Osteocyte (in vitro differentiated cells): ENCODE measurements around the gene LTF. TPM values are rescaled to one million over a fixed set of nuclear protein-coding genes. Genes with fewer than 3 reads are reported as not detected.

ENCODE experiments used
- DNase-seq: peaks from one replicate; pipeline ENCODE4 v3.0.0; 2021; ENCODE audit warnings: mixed read lengths; ENCODE audit not compliant: unreplicated experiment; ENCODE audit errors: extremely low spot score
- H3K27ac Mint-ChIP-seq: one replicate; pipeline ENCODE4 v1.8.0; 2021; ENCODE audit warnings: mild to moderate bottlenecking, mixed read lengths; ENCODE audit not compliant: unreplicated experiment
- H3K27me3 Mint-ChIP-seq: one replicate; pipeline ENCODE4 v1.8.0; 2021; ENCODE audit warnings: mixed read lengths; ENCODE audit not compliant: unreplicated experiment
- H3K36me3 Mint-ChIP-seq: one replicate; pipeline ENCODE4 v1.8.0; 2021; ENCODE audit warnings: mixed read lengths; ENCODE audit not compliant: unreplicated experiment
- H3K4me1 Mint-ChIP-seq: one replicate; pipeline ENCODE4 v1.8.0; 2021; ENCODE audit warnings: mixed read lengths; ENCODE audit not compliant: unreplicated experiment
- H3K4me3 Mint-ChIP-seq: one replicate; pipeline ENCODE4 v1.8.0; 2021; ENCODE audit warnings: mild to moderate bottlenecking, moderate library complexity, mixed read lengths; ENCODE audit not compliant: unreplicated experiment
- H3K9me3 Mint-ChIP-seq: one replicate; pipeline ENCODE4 v1.8.0; 2021; ENCODE audit warnings: mixed read lengths; ENCODE audit not compliant: unreplicated experiment
- total RNA-seq: library from RNA; stranded (reverse); gene quantifications from 2 replicates; pipeline ENCODE4 v1.2.1, GENCODE V29; 2021
- TF ChIP-seq, protein P1 (sequence below): fragments of 200-600 bp; sonication (generic); IDR thresholded peaks from 2 replicates; pipeline ENCODE4 v1.5.0; 2021; ENCODE audit warnings: antibody characterized with exemption, mild to moderate bottlenecking, moderate library complexity

The LTF gene
- total RNA-seq, 1 donor from 2014 or later, result not detected

DNA sequence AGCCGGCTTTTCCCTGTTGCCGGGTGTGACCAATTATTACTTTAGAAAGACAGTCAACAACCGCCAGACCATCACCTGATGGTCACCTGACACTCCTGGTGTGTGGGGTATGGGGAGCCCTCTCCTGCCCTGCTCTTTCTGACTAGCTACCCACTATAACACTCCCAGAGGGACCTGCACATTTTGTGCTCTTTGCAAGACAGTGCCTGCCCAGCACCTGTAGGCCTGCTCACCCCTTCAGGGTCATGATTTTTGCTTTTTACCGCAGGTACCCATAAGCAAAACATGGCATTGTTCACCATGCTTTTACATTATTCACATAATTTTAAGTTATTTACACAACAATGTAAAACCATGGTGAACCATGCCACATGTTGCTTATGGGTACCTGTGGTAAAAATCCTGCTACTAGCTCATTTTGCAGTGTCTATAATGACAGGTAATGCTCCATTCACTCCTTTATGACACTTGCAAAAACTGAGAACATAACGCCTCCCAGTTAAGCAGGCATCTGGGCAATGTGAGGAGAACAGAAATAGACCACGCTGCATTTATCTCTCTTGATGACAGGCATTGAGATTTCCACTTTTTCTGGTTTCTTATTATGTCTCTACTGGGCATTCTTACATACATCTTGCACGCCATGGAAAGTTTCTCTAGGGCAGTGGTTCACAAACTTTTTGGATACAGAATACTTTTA lies 47.7 kb downstream of the LTF start:
- Mint-ChIP-seq H3K27me3 (no peaks in the 10 kb centered on the region), H3K4me1 (peaks cover 5% of the 10 kb centered on the region), H3K27ac (no peak overlapping the region), H3K36me3 (no peaks in the 10 kb centered on the region), H3K4me3 (no peak overlapping the region), H3K9me3 (no peaks in the 10 kb centered on the region)
- no peak for DNase-seq
- TF ChIP-seq, protein P1, sequence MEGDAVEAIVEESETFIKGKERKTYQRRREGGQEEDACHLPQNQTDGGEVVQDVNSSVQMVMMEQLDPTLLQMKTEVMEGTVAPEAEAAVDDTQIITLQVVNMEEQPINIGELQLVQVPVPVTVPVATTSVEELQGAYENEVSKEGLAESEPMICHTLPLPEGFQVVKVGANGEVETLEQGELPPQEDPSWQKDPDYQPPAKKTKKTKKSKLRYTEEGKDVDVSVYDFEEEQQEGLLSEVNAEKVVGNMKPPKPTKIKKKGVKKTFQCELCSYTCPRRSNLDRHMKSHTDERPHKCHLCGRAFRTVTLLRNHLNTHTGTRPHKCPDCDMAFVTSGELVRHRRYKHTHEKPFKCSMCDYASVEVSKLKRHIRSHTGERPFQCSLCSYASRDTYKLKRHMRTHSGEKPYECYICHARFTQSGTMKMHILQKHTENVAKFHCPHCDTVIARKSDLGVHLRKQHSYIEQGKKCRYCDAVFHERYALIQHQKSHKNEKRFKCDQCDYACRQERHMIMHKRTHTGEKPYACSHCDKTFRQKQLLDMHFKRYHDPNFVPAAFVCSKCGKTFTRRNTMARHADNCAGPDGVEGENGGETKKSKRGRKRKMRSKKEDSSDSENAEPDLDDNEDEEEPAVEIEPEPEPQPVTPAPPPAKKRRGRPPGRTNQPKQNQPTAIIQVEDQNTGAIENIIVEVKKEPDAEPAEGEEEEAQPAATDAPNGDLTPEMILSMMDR, result no peak

DNA sequence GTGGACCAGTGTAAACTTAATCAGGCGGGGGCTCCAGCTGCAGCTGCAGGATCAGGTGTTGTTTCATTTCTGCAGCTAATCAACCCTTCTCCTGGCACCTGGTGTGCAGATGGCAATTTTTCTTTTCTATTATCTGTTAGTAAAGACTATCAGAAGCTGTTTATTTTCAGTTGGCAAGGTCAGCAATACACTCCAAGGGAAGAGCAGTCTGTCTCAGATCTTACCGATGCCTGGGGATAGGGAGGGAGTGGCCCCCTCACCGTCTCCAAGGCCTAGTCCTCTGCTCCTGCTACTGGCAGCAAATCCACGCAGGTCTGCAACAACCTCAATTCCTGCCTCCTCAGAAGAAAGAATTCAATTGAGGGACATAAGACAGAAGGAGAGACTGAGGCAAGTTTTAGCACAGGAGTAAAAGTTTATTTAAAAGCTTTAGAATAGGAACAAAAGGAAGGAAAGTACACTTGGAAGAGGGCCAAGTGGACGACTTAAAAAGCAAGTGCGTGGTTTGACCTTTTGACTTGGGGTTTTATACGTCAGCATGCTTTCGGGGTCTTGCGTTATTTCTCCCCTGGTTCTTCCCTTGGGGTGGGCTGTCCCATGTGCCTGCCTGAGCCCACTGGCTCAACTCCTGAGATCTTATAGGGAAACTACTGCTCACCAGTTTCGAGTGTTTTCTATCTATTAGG lies 48.4 kb downstream of the LTF start:
- DNase-seq, result no peak
- H3K27me3 Mint-ChIP-seq, result no peaks in the 10 kb centered on the region
- no peaks in the 10 kb centered on the region for H3K36me3 Mint-ChIP-seq
- H3K9me3 Mint-ChIP-seq, result no peaks in the 10 kb centered on the region
- H3K4me3 Mint-ChIP-seq, result no peak overlapping the region
- TF ChIP-seq, protein P1, result no peak
- H3K27ac Mint-ChIP-seq, result no peak overlapping the region
- H3K4me1 Mint-ChIP-seq, result peaks cover 5% of the 10 kb centered on the region

GRCh38 chr3:46414739-46415138 lies 50.0 kb downstream of the LTF start:
- H3K36me3 Mint-ChIP-seq, result no peaks in the 10 kb centered on the region
- TF ChIP-seq, protein P1, result no peak
- no peaks in the 10 kb centered on the region for H3K27me3 Mint-ChIP-seq
- no peaks in the 10 kb centered on the region for H3K9me3 Mint-ChIP-seq
- H3K4me3 Mint-ChIP-seq, result no peak overlapping the region
- H3K27ac Mint-ChIP-seq, result no peak overlapping the region
- H3K4me1 Mint-ChIP-seq, result peaks cover 5% of the 10 kb centered on the region
- DNase-seq, result no peak

GRCh38 chr3:46413951-46414350 lies 50.8 kb downstream of the LTF start:
- no peak for DNase-seq
- peaks cover 5% of the 10 kb centered on the region for H3K4me1 Mint-ChIP-seq
- no peak overlapping the region for H3K27ac Mint-ChIP-seq
- H3K9me3 Mint-ChIP-seq, result no peaks in the 10 kb centered on the region
- H3K36me3 Mint-ChIP-seq, result no peaks in the 10 kb centered on the region
- no peak overlapping the region for H3K4me3 Mint-ChIP-seq
- H3K27me3 Mint-ChIP-seq, result no peaks in the 10 kb centered on the region
- TF ChIP-seq, protein P1, result no peak

DNA sequence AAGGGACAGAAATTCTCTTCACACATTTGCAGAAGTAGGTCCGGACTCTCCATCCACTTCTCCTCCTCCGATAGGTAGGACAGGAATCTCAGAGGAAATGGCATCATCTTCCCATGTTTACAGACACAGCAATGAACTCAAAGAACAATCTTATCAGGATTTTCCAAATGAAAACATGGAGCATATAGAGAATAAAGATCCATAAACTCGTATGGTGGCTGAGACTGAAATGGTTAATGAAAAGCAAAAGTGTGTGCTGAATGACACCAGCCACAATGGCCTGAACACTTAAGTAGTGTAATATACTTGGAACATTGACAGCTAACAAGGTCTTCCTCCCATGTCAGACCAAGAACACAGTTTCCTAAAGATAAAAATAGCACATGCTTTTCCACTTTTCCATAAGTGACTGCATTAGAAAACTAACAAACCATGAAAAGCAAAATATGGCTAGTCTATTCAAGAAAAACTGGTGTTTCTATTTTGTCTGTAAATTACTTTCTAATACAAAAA lies 51.9 kb downstream of the LTF start:
- no peak for DNase-seq
- Mint-ChIP-seq H3K4me3 (no peak overlapping the region), H3K4me1 (peaks cover 6% of the 10 kb centered on the region), H3K27me3 (no peaks in the 10 kb centered on the region), H3K36me3 (no peaks in the 10 kb centered on the region), H3K27ac (no peak overlapping the region), H3K9me3 (no peaks in the 10 kb centered on the region)
- TF ChIP-seq, protein P1, result no peak
